Smooth muscle cell (in vitro differentiated cells): ENCODE data around the gene PAK6. TPM values are rescaled to one million over a fixed set of nuclear protein-coding genes. Genes with fewer than 3 reads are reported as not detected.

Experiments
- DNase-seq: peaks from one replicate; lab custom pipeline; 2025; ENCODE audit not compliant: unreplicated experiment; lab: John Stamatoyannopoulos, UW
- H2AFZ ChIP-seq: fragments of 200-600 bp; sonication (generic); 2 replicates; pipeline ENCODE4 v1.6.0; 2016; ENCODE audit warnings: antibody characterized with exemption, low read depth, mild to moderate bottlenecking
- H3F3A ChIP-seq: fragments of 200-600 bp; sonication (generic); 2 replicates; pipeline ENCODE4 v1.6.0; 2017; ENCODE audit warnings: antibody characterized with exemption, low read depth
- H3K27ac ChIP-seq: fragments of 200-600 bp; sonication (generic); 2 replicates; pipeline ENCODE4 v1.5.1; 2016; ENCODE audit warnings: low read depth, mild to moderate bottlenecking
- H3K27me3 ChIP-seq: fragments of 200-600 bp; sonication (generic); 2 replicates; pipeline ENCODE4 v1.6.1; 2016; ENCODE audit warnings: low read depth, mild to moderate bottlenecking
- H3K36me3 ChIP-seq: fragments of 200-600 bp; sonication (generic); 2 replicates; pipeline ENCODE4 v1.5.1; 2016; ENCODE audit warnings: low read depth
- H3K4me1 ChIP-seq: fragments of 200-600 bp; sonication (generic); 2 replicates; pipeline ENCODE4 v1.5.1; 2016; ENCODE audit warnings: low read depth
- H3K4me2 ChIP-seq: fragments of 200-600 bp; sonication (generic); 2 replicates; pipeline ENCODE4 v1.6.0; 2016; ENCODE audit warnings: mild to moderate bottlenecking
- H3K4me3 ChIP-seq: fragments of 200-600 bp; sonication (generic); 2 replicates; pipeline ENCODE4 v1.5.1; 2016; ENCODE audit warnings: mild to moderate bottlenecking
- H3K79me2 ChIP-seq: fragments of 200-600 bp; sonication (generic); 2 replicates; pipeline ENCODE4 v1.6.0; 2016; ENCODE audit warnings: low read depth, mild to moderate bottlenecking
- H3K9ac ChIP-seq: fragments of 200-600 bp; sonication (generic); 2 replicates; pipeline ENCODE4 v1.6.0; 2016; ENCODE audit warnings: low read depth
- H3K9me3 ChIP-seq: fragments of 200-600 bp; sonication (generic); replicated peaks from 2 replicates; pipeline ENCODE4 v1.5.1; 2016; ENCODE audit warnings: low read depth
- H4K20me1 ChIP-seq: fragments of 200-600 bp; sonication (generic); 2 replicates; pipeline ENCODE4 v1.6.0; 2016; ENCODE audit warnings: low read depth
- WGBS: methylation state at CpG from one replicate; pipeline ENCODE4 v1.1.7; 2016; ENCODE audit warnings: low lambda C conversion rate; 5-methylcytosine and 5-hydroxymethylcytosine counted together
- polyA plus RNA-seq: library from polyadenylated mRNA; unstranded; fragments of >200 nt; fragmentation: Nextera tagmentation; extraction: Ambion mirVana; gene quantifications from 2 replicates; pipeline ENCODE4 v1.2.1, GENCODE V29; 2016
- total RNA-seq: library from RNA; depleted of rRNA; stranded (reverse); fragments of >200 nt; gene quantifications from 2 replicates; pipeline ENCODE4 v1.2.3, GENCODE V29; 2014
- TF ChIP-seq, protein P1 (sequence below): fragments of 200-600 bp; sonication (generic); IDR thresholded peaks from 2 replicates; pipeline ENCODE4 v1.5.1; 2017; ENCODE audit warnings: borderline replicate concordance, mild to moderate bottlenecking, antibody characterized with exemption; ENCODE audit not compliant: insufficient read depth, poor library complexity, severe bottlenecking

The PAK6 gene
- total and polyA plus RNA-seq, 2 experiments from 2014 or later: 0.29 to 1.6 TPM

DNA sequence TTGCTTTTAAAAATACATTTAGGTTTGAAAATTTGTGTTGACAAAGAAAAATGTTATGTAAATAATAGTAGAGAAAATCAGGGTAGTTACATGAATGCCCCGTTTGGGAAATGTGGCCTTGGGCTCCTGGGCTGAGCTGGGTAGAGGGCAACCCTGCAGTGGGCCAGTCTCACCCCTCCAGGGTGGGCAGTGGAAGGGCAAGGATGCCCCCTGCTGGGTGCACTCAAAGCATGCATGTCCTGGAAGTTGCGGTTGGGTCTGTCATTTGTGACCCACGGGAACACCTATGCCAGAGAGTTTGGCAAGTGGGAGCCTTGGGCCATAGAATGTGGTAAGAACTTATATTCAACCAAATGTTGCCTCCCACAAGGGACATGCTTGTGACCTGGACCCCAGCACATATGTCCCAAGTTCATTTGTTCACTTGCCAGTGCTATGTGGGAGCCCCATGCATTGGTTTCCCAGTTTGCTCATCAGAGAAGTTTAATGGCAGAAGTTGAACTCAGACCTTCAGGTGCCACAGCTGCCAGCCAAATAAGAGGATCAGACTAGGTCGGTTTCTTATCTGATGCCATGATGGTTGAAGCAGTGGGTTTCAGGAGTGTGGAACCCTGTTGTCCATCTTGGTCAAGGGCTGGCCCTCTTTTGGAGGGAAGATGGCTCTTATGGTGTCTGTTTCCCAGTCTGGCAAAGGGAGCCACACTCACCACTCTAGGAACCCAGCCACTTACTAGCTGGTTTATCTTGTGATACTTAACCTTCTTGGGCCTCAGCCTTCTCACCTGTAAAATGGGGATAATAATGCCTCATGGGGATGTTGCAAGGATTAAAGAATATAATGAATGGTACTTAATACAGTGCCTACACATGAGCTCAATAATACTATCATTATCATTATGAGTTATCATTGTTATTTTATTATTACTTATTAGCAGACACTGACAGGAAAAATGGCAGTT is 71.4 kb downstream of the PAK6 start:
- no peak overlapping the region for H2AFZ ChIP-seq
- H3K36me3 ChIP-seq: no peaks in the 10 kb centered on the region
- H3K27ac ChIP-seq: no peak overlapping the region
- TF ChIP-seq, protein P1, sequence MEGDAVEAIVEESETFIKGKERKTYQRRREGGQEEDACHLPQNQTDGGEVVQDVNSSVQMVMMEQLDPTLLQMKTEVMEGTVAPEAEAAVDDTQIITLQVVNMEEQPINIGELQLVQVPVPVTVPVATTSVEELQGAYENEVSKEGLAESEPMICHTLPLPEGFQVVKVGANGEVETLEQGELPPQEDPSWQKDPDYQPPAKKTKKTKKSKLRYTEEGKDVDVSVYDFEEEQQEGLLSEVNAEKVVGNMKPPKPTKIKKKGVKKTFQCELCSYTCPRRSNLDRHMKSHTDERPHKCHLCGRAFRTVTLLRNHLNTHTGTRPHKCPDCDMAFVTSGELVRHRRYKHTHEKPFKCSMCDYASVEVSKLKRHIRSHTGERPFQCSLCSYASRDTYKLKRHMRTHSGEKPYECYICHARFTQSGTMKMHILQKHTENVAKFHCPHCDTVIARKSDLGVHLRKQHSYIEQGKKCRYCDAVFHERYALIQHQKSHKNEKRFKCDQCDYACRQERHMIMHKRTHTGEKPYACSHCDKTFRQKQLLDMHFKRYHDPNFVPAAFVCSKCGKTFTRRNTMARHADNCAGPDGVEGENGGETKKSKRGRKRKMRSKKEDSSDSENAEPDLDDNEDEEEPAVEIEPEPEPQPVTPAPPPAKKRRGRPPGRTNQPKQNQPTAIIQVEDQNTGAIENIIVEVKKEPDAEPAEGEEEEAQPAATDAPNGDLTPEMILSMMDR: peak; percentile 69
- peaks cover 7% of the 10 kb centered on the region for H3F3A ChIP-seq
- WGBS: 32% methylated on average over 4 of the region's 4 CpGs
- H3K27me3 ChIP-seq: peaks cover 57% of the 10 kb centered on the region
- no peak overlapping the region for H3K4me3 ChIP-seq
- no peaks in the 10 kb centered on the region for H3K79me2 ChIP-seq
- H4K20me1 ChIP-seq: no peaks in the 10 kb centered on the region
- H3K4me2 ChIP-seq: no peak overlapping the region
- no peak overlapping the region for H3K9ac ChIP-seq
- H3K4me1 ChIP-seq: peaks cover 17% of the 10 kb centered on the region
- H3K9me3 ChIP-seq: no peaks in the 10 kb centered on the region
- peak; percentile 13 for DNase-seq

DNA sequence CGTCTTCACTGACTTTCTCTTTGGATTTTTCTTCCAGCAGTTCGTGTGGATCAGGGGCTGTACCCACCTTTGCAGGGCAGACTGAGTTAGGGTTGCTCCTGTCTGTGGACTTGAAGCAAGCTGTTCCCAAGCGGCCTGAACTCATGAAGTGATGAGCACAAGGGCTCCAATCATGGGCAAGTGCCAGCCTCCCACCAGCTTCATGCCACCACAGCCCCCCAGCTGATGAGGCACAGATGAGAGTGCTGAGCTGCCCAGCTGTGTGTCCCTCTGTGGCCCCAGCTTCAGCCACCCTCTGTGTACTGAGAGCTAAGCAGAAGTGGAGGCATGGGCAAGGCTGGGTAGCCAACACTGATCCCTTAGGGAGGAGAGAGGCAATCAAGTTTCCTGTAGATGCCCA is 72.1 kb downstream of the PAK6 start:
- H3K9ac ChIP-seq: no peak overlapping the region
- WGBS: 62% methylated on average over 3 of the region's 3 CpGs
- H3K79me2 ChIP-seq: no peaks in the 10 kb centered on the region
- TF ChIP-seq, protein P1: no peak
- H3K27me3 ChIP-seq: peaks cover 59% of the 10 kb centered on the region
- H3K9me3 ChIP-seq: no peaks in the 10 kb centered on the region
- no peak for DNase-seq
- H3K4me3 ChIP-seq: no peak overlapping the region
- H3K4me2 ChIP-seq: no peak overlapping the region
- peaks cover 7% of the 10 kb centered on the region for H3F3A ChIP-seq
- no peaks in the 10 kb centered on the region for H3K36me3 ChIP-seq
- peaks cover 17% of the 10 kb centered on the region for H3K4me1 ChIP-seq
- H3K27ac ChIP-seq: no peak overlapping the region
- no peaks in the 10 kb centered on the region for H4K20me1 ChIP-seq
- no peak overlapping the region for H2AFZ ChIP-seq

DNA sequence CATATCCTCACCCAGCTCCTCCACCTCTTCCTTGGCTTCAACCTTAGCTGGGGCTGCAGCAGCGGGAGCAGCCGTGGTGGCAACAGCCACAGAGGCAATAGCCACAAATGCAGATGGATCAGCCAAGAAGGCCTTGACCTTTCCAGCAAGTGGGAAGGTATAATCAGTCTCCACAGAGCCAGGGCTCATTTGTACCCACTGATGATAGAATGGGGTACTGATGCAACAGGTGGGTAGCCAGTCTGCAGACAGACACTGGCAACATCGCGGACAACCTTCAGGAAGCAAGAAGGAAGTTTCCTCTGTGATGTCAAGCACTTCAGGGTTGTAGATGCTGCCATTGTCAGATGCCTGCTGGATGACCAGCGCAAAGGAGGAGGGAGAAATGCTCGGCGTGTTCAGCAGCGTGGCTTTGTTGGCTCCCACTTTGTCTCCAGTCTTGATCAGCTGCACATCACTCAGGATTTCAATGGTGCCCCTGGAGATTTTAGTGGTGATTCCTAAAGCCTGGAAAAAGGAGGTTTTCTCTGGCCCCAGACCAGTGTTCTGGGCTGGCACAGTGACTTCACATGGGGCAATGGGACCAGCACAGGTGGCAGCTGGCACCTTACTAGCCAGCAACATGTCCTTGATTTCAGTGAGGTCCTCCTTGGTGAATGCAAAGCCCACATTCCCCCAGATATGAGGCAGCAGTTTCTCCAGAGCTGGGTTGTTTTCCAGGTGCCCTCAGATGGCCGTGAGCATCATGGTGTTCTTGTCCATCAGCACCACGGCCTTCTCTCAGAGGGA is 73.7 kb downstream of the PAK6 start:
- H2AFZ ChIP-seq: no peak overlapping the region
- peaks cover 9% of the 10 kb centered on the region for H3K4me1 ChIP-seq
- DNase-seq: no peak
- peaks cover 7% of the 10 kb centered on the region for H3F3A ChIP-seq
- H3K4me2 ChIP-seq: no peak overlapping the region
- H3K36me3 ChIP-seq: no peaks in the 10 kb centered on the region
- H3K27ac ChIP-seq: no peak overlapping the region
- H4K20me1 ChIP-seq: no peaks in the 10 kb centered on the region
- no peaks in the 10 kb centered on the region for H3K9me3 ChIP-seq
- H3K9ac ChIP-seq: no peak overlapping the region
- TF ChIP-seq, protein P1: no peak
- peaks cover 67% of the 10 kb centered on the region for H3K27me3 ChIP-seq
- 92% methylated on average over 10 of the region's 10 CpGs for WGBS
- H3K79me2 ChIP-seq: no peaks in the 10 kb centered on the region
- no peak overlapping the region for H3K4me3 ChIP-seq
